Peyer's patch (tissue), 4 donors: Measurements from ENCODE around the gene PDE1C. TPM values are rescaled to one million over a fixed set of nuclear protein-coding genes. Genes with fewer than 3 reads are reported as not detected.

Source experiments
- DNase-seq, 3 donors: peaks; one replicate each; pipeline ENCODE4 v3.0.0-alpha.2; 2017 to 2019
- H3K27ac ChIP-seq, 4 donors: fragments of 200-600 bp; sonication (generic); one replicate each; pipeline ENCODE4 v1.5.1; 2016 to 2019
- H3K27me3 ChIP-seq, 2 donors: fragments of 200-600 bp; sonication (generic); one replicate each; pipeline ENCODE4 v1.5.1; 2019
- H3K36me3 ChIP-seq, 3 donors: fragments of 200-600 bp; sonication (generic); one replicate each; pipeline ENCODE4 v1.5.1; 2016 to 2019
- H3K4me1 ChIP-seq, 4 donors: fragments of 200-600 bp; sonication (generic); one replicate each; pipeline ENCODE4 v1.5.1; 2016 to 2019
- H3K4me3 ChIP-seq, 4 donors: fragments of 200-600 bp; sonication (generic); 1 replicate in 3 of 4; 2 replicates in 1 of 4; pipeline ENCODE4 v1.5.1; 2016 to 2019; ENCODE audit warnings: mild to moderate bottlenecking in 1 of 4
- H3K9me3 ChIP-seq, 4 donors: fragments of 200-600 bp; sonication (generic); one replicate each; pipeline ENCODE4 v1.5.1; 2016 to 2019; ENCODE audit warnings: mild to moderate bottlenecking in 1 of 4
- POLR2A ChIP-seq, 2 donors: fragments of 450-650 bp; IDR thresholded peaks; one replicate each; pipeline ENCODE4 v1.5.1; 2017; ENCODE audit warnings: antibody characterized with exemption in 2 of 2, mild to moderate bottlenecking in 2 of 2, moderate library complexity in 2 of 2
- total RNA-seq, 4 donors: library from RNA; depleted of rRNA; stranded (reverse); fragments of >200 nt; gene quantifications; one replicate each; pipeline ENCODE4 v1.1.0, GENCODE V29; 2016
- TF ChIP-seq, protein P1 (sequence below), 6 experiments: fragments of 450-650 bp in 4 of 6; fragments of 200-600 bp in 2 of 6; sonication (generic) in 1 of 6; IDR thresholded peaks; one replicate each; pipeline ENCODE4 v1.5.1; 2017 to 2019; ENCODE audit warnings: antibody characterized with exemption in 6 of 6, mild to moderate bottlenecking in 3 of 6, moderate library complexity in 1 of 6

PDE1C gene
- total RNA-seq, 4 donors from 2014 or later: 2.5 to 15.7 (median 3.3) TPM

DNA sequence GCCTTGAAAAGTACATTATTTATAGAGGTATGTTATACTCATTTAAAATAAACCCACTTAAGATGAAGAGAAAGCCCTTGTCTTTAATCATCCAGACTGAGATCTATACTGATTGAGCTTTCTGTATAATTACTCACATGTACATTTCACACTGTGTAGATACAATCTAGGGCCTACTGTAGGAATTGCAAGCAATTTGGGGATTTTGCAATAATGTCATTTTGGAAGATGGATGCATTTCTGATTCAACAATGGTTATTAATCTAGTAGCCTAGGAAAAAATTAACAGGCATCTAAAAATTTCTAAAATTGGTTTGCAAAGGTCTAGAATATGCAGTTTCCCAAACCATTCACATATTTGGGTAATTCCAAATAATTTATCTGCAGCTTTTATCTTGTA is 132.2 kb downstream of the PDE1C start:
- no peak for DNase-seq
- Histone ChIP-seq H3K4me1 (no peaks in the 10 kb centered on the region), H3K27ac (no peak overlapping the region), H3K9me3 (no peaks in the 10 kb centered on the region), H3K4me3 (no peak overlapping the region), H3K27me3 (no peaks in the 10 kb centered on the region), H3K36me3 (no peaks in the 10 kb centered on the region)
- no peak for TF ChIP-seq POLR2A (IDR thresholded peaks at IDR 0.05)
- TF ChIP-seq, protein P1, sequence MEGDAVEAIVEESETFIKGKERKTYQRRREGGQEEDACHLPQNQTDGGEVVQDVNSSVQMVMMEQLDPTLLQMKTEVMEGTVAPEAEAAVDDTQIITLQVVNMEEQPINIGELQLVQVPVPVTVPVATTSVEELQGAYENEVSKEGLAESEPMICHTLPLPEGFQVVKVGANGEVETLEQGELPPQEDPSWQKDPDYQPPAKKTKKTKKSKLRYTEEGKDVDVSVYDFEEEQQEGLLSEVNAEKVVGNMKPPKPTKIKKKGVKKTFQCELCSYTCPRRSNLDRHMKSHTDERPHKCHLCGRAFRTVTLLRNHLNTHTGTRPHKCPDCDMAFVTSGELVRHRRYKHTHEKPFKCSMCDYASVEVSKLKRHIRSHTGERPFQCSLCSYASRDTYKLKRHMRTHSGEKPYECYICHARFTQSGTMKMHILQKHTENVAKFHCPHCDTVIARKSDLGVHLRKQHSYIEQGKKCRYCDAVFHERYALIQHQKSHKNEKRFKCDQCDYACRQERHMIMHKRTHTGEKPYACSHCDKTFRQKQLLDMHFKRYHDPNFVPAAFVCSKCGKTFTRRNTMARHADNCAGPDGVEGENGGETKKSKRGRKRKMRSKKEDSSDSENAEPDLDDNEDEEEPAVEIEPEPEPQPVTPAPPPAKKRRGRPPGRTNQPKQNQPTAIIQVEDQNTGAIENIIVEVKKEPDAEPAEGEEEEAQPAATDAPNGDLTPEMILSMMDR (IDR thresholded peaks at IDR 0.05): no peak

DNA sequence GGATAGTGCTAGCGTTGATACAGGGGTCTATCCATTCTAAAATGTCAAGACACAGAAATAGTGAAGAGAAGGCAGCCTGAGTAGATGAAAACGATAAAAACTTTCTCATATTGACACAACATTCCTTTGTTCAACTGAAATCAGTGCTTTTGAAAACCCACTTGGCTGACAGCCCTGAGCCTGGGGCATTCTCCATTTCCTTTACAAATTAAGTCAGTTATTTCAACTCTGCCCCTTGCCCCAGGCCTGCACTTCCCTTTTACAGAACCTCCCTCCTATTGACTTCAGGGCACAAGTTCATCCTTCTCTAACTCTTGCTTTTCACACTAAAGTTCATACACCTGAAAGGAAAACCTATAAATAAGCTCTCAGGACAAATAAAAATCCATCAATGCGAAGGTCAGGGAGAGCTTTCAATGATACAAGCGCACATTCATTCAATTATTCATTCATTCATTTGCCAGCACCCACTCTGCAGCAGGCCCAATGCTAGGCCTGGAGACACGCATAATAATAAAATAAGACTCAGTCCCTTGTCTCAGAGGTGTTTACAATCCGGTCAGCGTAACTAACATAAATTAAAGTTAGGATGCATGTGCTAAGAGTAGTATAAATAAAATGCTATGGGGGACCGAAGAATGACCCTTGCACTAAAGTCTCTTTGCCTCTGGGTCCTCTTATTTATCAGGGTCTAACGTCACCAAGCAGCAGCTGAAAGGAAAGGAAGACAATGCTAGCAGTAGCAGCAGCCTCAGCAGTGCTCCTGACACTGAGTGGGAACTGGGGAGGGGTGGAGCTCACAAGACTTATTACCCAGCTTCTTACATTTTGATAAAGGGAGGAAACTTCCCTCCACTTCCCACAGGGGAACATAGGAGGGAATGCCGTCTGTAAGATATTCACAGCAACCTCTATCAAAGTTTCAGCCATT is 134.8 kb downstream of the PDE1C start:
- no peaks in the 10 kb centered on the region for H3K4me1 ChIP-seq
- H3K27ac ChIP-seq: no peak overlapping the region
- no peaks in the 10 kb centered on the region for H3K9me3 ChIP-seq
- TF ChIP-seq, protein P1 (IDR thresholded peaks at IDR 0.05): no peak
- TF ChIP-seq POLR2A (IDR thresholded peaks at IDR 0.05): no peak
- H3K36me3 ChIP-seq: no peaks in the 10 kb centered on the region
- DNase-seq: no peak
- H3K27me3 ChIP-seq: no peaks in the 10 kb centered on the region
- no peak overlapping the region for H3K4me3 ChIP-seq

DNA sequence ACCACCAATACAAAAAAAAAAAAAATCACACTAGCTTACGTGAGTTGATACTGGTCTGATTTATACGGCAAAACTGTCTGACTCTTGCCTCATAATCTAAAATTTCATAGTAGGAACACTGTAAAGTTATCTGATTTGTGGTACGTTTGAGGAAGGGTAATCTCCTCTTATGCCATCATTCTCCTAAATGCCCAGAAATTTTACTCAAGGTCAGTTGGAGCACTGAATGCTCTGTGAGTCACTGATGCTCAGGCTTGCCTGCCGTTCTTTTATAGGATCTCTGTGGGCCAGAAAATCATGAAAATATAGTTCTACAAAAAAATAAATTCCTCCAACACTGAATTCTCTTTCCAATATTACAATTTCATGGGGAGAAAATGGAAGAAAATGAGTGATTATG is 135.7 kb downstream of the PDE1C start:
- Histone ChIP-seq H3K36me3 (no peaks in the 10 kb centered on the region), H3K27ac (no peak overlapping the region), H3K4me3 (no peak overlapping the region), H3K4me1 (no peaks in the 10 kb centered on the region), H3K9me3 (no peaks in the 10 kb centered on the region), H3K27me3 (no peaks in the 10 kb centered on the region)
- DNase-seq: no peak
- TF ChIP-seq, protein P1 (IDR thresholded peaks at IDR 0.05): no peak
- TF ChIP-seq POLR2A (IDR thresholded peaks at IDR 0.05): no peak

DNA sequence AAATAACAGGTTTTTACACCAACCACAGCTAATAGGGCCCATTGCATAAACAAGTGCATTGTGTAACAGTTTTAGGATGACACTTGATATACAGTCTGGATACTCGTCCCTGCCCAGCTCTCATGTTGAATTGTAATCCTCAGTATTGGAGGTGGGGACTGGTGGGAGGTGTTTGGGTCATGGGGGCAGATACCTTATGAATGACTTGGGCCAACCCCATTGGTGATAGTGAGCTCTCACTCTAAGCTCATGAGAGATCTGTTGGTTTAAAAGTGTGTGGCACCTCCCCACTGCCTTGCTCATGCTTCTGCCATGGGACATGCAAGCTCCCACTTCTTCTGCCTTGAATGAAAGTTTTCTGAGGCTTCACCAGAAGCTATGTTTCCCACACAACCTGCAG is 136.7 kb downstream of the PDE1C start:
- H3K27ac ChIP-seq: no peak overlapping the region
- no peaks in the 10 kb centered on the region for H3K4me1 ChIP-seq
- no peak for DNase-seq
- no peak overlapping the region for H3K4me3 ChIP-seq
- no peaks in the 10 kb centered on the region for H3K9me3 ChIP-seq
- TF ChIP-seq, protein P1 (IDR thresholded peaks at IDR 0.05): no peak
- H3K27me3 ChIP-seq: no peaks in the 10 kb centered on the region
- H3K36me3 ChIP-seq: no peaks in the 10 kb centered on the region

DNA sequence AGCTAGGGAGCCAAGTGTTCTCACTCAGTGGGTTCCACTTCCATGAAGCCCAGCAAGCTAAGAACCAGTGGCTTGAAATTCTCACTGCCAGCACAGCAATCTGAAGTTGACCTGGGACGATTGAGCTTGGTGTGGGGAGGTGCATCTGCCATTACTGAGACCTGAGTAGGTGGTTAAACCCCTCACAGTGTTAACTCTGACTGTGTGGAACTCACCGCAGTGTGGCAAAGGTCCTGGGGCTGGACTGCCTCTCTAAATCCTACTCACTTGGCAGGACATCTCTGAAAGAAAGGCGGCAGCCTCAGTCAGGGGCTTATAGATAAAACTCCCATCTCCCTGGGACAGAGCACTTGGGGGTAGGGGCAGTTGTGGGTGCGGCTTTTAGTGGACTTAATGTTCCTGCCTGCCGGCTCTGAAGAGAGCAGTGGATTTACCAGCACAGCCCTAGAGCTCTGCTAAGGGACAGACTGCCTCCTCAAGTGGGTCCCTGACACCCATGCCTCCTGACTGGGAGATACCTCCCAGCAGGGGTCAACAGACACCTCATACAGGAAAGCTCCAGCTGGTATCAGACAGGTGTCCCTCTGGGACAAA is 143.1 kb downstream of the PDE1C start:
- no peak overlapping the region for H3K4me3 ChIP-seq
- no peaks in the 10 kb centered on the region for H3K9me3 ChIP-seq
- no peaks in the 10 kb centered on the region for H3K27me3 ChIP-seq
- H3K27ac ChIP-seq: no peak overlapping the region
- H3K4me1 ChIP-seq: no peaks in the 10 kb centered on the region
- no peaks in the 10 kb centered on the region for H3K36me3 ChIP-seq
- TF ChIP-seq POLR2A (IDR thresholded peaks at IDR 0.05): no peak
- TF ChIP-seq, protein P1 (IDR thresholded peaks at IDR 0.05): no peak
- DNase-seq: no peak
